ENCODE measurements around the gene SEC24C. TPM values are rescaled to one million over a fixed set of nuclear protein-coding genes. Genes with fewer than 3 reads are reported as not detected.

The SEC24C gene
- polyA plus RNA-seq, 6 donors from 2014 or later = 20.3 to 39.4 (median 28.2) TPM

GRCh38 chr10:73819513-73820093 lies 75.4 kb downstream of the SEC24C start:
- DNase-seq (no peak), ATAC-seq (ENCODE audit: low read depth in 2 of 2) (no peak)
- Mint-ChIP-seq H3K4me1 (peaks cover 0 to 1% (median 0%) of the 10 kb centered on the region in 3 donors), H3K27me3 (no peaks in the 10 kb centered on the region), H3K9me3 (no peaks in the 10 kb centered on the region), H3K27ac (no peak overlapping the region), H3K4me3 (peak overlapping the region in 1 of 8 donors; percentile 25), H3K36me3 (no peaks in the 10 kb centered on the region)

Other genes starting within 250 kb of the SEC24C start
- gene PPP3CB, start 248.3 kb upstream of the SEC24C start, polyA plus RNA-seq (ENCODE audit: low read depth in 6 of 6) = 1 to 10 TPM; 4.6 to 8.0 (median 6.3) TPM
- gene USP54, start 153.0 kb upstream of the SEC24C start, polyA plus RNA-seq (ENCODE audit: low read depth in 6 of 6) = 1 to 10 TPM in 2 of 6 donors, under 1 TPM in 3, not detected in 1; 0.90 to 2.3 (median 1.00) TPM
- gene MYOZ1, start 102.9 kb upstream of the SEC24C start, polyA plus RNA-seq (ENCODE audit: low read depth in 6 of 6) = not detected
- gene SYNPO2L, start 88.3 kb upstream of the SEC24C start, polyA plus RNA-seq (ENCODE audit: low read depth in 6 of 6) = not detected
- under 1 TPM in 1 of 6 donors, not detected in 5; 0.35 TPM for gene AGAP5, start 46.3 kb upstream of the SEC24C start, polyA plus RNA-seq (ENCODE audit: low read depth in 6 of 6)
- gene CHCHD1, start 37.7 kb downstream of the SEC24C start, polyA plus RNA-seq (ENCODE audit: low read depth in 6 of 6) = 10 to 100 TPM; 17.6 to 54.5 (median 39.6) TPM
- gene ZSWIM8, start 41.2 kb downstream of the SEC24C start, polyA plus RNA-seq (ENCODE audit: low read depth in 6 of 6) = 10 to 100 TPM in 5 of 6 donors, 1 to 10 TPM in 1; 4.3 to 21.7 (median 15.8) TPM
- gene NDST2, start 67.2 kb downstream of the SEC24C start, polyA plus RNA-seq (ENCODE audit: low read depth in 6 of 6) = 10 to 100 TPM in 5 of 6 donors, 1 to 10 TPM in 1; 6.2 to 29.8 (median 16.4) TPM
- gene CAMK2G, start 130.2 kb downstream of the SEC24C start, polyA plus RNA-seq (ENCODE audit: low read depth in 6 of 6) = 1 to 10 TPM; 1.7 to 5.1 (median 3.6) TPM
- gene PLAU, start 166.8 kb downstream of the SEC24C start, polyA plus RNA-seq (ENCODE audit: low read depth in 6 of 6) = under 1 TPM in 1 of 6 donors, not detected in 5; 0.12 TPM

All from naive B cell (primary cell).